Activated CD4-positive, alpha-beta T cell treated with anti-CD3 and anti-CD28 coated beads, Interleukin-2, Interleukin-4, amounts not matched to agents 100 ng/mL and 50 ng/mL, durations not matched to agents 16 hours and 8 hours (primary cell): ENCODE results near the gene PAQR7.

Experiments used
- DNase-seq: peaks from one replicate; pipeline ENCODE4 v3.0.0-alpha.2; 2020; ENCODE audit warnings: low spot score

The PAQR7 gene

GRCh38 chr1:25873120-25873519 lies 2.4 kb downstream of the PAQR7 start:
- no peak for DNase-seq

GRCh38 chr1:25872713-25873112 lies 2.8 kb downstream of the PAQR7 start:
- DNase-seq, result no peak

GRCh38 chr1:25871704-25872494 lies 3.6 kb downstream of the PAQR7 start:
- no peak for DNase-seq

- no peak for DNase-seq
Observed at GRCh38 chr1:25871086-25871703, 4.3 kb downstream of the PAQR7 start.

- no peak for DNase-seq
Observed at GRCh38 chr1:25870614-25871013, 4.9 kb downstream of the PAQR7 start.

- DNase-seq, result no peak
Observed at GRCh38 chr1:25869909-25870606, 5.5 kb downstream of the PAQR7 start.

GRCh38 chr1:25867210-25867991 lies 8.1 kb downstream of the PAQR7 start:
- DNase-seq, result no peak

- no peak for DNase-seq
Observed at GRCh38 chr1:25866288-25866687, 9.2 kb downstream of the PAQR7 start.

GRCh38 chr1:25864434-25864833 lies 11.1 kb downstream of the PAQR7 start:
- DNase-seq, result no peak

GRCh38 chr1:25863486-25864262 lies 11.8 kb downstream of the PAQR7 start:
- no peak for DNase-seq

GRCh38 chr1:25862785-25863485 lies 12.6 kb downstream of the PAQR7 start:
- DNase-seq, result no peak

GRCh38 chr1:25861316-25862286 lies 13.9 kb downstream of the PAQR7 start:
- no peak for DNase-seq

GRCh38 chr1:25858906-25859789 lies 16.4 kb downstream of the PAQR7 start, which contains the start of gene AUNIP:
TSS of gene AUNIP (minus strand) at chr1:25859457. CDS start at chr1:25859357, 100 bp downstream.
- peak; percentile 89 for DNase-seq

GRCh38 chr1:25858494-25858893 lies 17.0 kb downstream of the PAQR7 start:
- no peak for DNase-seq

- no peak for DNase-seq
Observed at GRCh38 chr1:25856856-25857255, 18.7 kb downstream of the PAQR7 start.

- no peak for DNase-seq
Observed at GRCh38 chr1:25854554-25854953, 21.0 kb downstream of the PAQR7 start.

GRCh38 chr1:25848531-25848930 lies 27.0 kb downstream of the PAQR7 start:
- DNase-seq, result no peak

GRCh38 chr1:25847929-25848328 lies 27.6 kb downstream of the PAQR7 start:
- no peak for DNase-seq

GRCh38 chr1:25845664-25846063 lies 29.8 kb downstream of the PAQR7 start:
- DNase-seq, result no peak
